ENCODE data around the gene CMAS. TPM values are rescaled to one million over a fixed set of nuclear protein-coding genes. Genes with fewer than 3 reads are reported as not detected.
"Not testable (repeated sequence)": the region's sequence is repeated elsewhere in the genome, so short reads cannot be mapped to it uniquely, and the experiment has no call there.

The CMAS gene
- total RNA-seq (100 to 1,000 TPM in 1 of 5 donors, 10 to 100 TPM in 3, 1 to 10 TPM in 1; 4.7 to 283 (median 37.8) TPM), polyA plus RNA-seq (10 to 100 TPM; 34.7 to 58.7 (median 38.8) TPM)
- long read RNA-seq, donor 1, transcript CMAS-201 (8 exons, 1,787 nt) = major isoform, 9 of 9 reads
- long read RNA-seq, donor 1, partial matches to known transcripts = 0 of 9 reads
- long read RNA-seq, donor 1, other reads (novel, unspliced or antisense) = 0 of 9 reads
- long read RNA-seq, donor 2, transcript CMAS-201 (8 exons, 1,787 nt) = major isoform, 15 of 15 reads
- long read RNA-seq, donor 2, partial matches to known transcripts = 0 of 15 reads
- long read RNA-seq, donor 2, other reads (novel, unspliced or antisense) = 0 of 15 reads
- long read RNA-seq, donor 3, transcript CMAS-201 (8 exons, 1,787 nt) = major isoform, 5 of 5 reads
- long read RNA-seq, donor 3, partial matches to known transcripts = 0 of 5 reads
- long read RNA-seq, donor 3, other reads (novel, unspliced or antisense) = 0 of 5 reads
- long read RNA-seq, donor 4, partial matches to known transcripts = 0 of 1 reads
- long read RNA-seq, donor 4, other reads (novel, unspliced or antisense) = 0 of 1 reads
- long read RNA-seq, donor 5, transcript CMAS-201 (8 exons, 1,787 nt) = major isoform, 8 of 8 reads
- long read RNA-seq, donor 5, partial matches to known transcripts = 0 of 8 reads
- long read RNA-seq, donor 5, other reads (novel, unspliced or antisense) = 0 of 8 reads
- long read RNA-seq, donor 6, transcript CMAS-201 (8 exons, 1,787 nt) = major isoform, 25 of 30 reads
- long read RNA-seq, donor 6, partial matches to known transcripts = 5 of 30 reads
- long read RNA-seq, donor 6, other reads (novel, unspliced or antisense) = 0 of 30 reads
- long read RNA-seq, donor 7, transcript CMAS-201 (8 exons, 1,787 nt) = major isoform, 8 of 9 reads
- long read RNA-seq, donor 7, partial matches to known transcripts = 0 of 9 reads
- long read RNA-seq, donor 7, other reads (novel, unspliced or antisense) = 0 of 9 reads
- long read RNA-seq, donor 8, transcript CMAS-201 (8 exons, 1,787 nt) = major isoform, 11 of 11 reads
- long read RNA-seq, donor 8, partial matches to known transcripts = 0 of 11 reads
- long read RNA-seq, donor 8, other reads (novel, unspliced or antisense) = 0 of 11 reads
- long read RNA-seq, donor 9, transcript CMAS-201 (8 exons, 1,787 nt) = major isoform, 7 of 7 reads
- long read RNA-seq, donor 9, partial matches to known transcripts = 0 of 7 reads
- long read RNA-seq, donor 9, other reads (novel, unspliced or antisense) = 0 of 7 reads
- long read RNA-seq, donor 10, transcript CMAS-201 (8 exons, 1,787 nt) = major isoform, 6 of 7 reads
- long read RNA-seq, donor 10, partial matches to known transcripts = 0 of 7 reads
- long read RNA-seq, donor 10, other reads (novel, unspliced or antisense) = 0 of 7 reads

GRCh38 chr12:22046090-22046967 is at the start of gene CMAS:
CMAS (plus strand) TSS chr12:22046218; CDS start chr12:22046304, 86 bp downstream.
- TF ChIP-seq EP300 (IDR thresholded peaks at IDR 0.05) (no peak), POLR2AphosphoS5 (IDR thresholded peaks at IDR 0.05) (peak in 2 of 3 donors; percentile 82 to 85)
- intact Hi-C loops (cut with DNase I; ENCODE audit: low total_unique reads) = no loop called here
- H3K27ac ChIP-seq = peak within 1 kb of the TSS; percentile 88 to 97 (median 93)
- H3K4me3 ChIP-seq = peak within 1 kb of the TSS; percentile 97 to 99 (median 98)
- WGBS, 5 donors = 0% methylated on average over 24 to 64 of the region's 64 CpGs
- peak; percentile 82 to 92 for DNase-seq
- H3K36me3 ChIP-seq = peaks cover 0 to 3% (median 1%) of the 10 kb centered on the region in 4 donors
- peaks cover 8 to 50% (median 24%) of the 10 kb centered on the region in 4 donors for H3K4me1 ChIP-seq
- H3K9me3 ChIP-seq = no peaks in the 10 kb centered on the region
- no peaks in the 10 kb centered on the region for H3K27me3 ChIP-seq

- whole genome bisulfite sequencing, 5 donors = 68 to 79% (median 70%) methylated on average over 2 of the region's 2 CpGs
- TF ChIP-seq POLR2A (IDR thresholded peaks at IDR 0.05) (no peak), POLR2AphosphoS5 (IDR thresholded peaks at IDR 0.05) (no peak), CTCF (IDR thresholded peaks at IDR 0.05) (no peak), EP300 (IDR thresholded peaks at IDR 0.05) (no peak)
- H3K9me3 ChIP-seq = no peaks in the 10 kb centered on the region
Measured at GRCh38 chr12:21998295-21998694, 47.7 kb upstream of the CMAS start.

GRCh38 chr12:21998782-21999181 is 47.2 kb upstream of the CMAS start:
- no peaks in the 10 kb centered on the region for H3K36me3 ChIP-seq
- H3K4me3 ChIP-seq = no peak overlapping the region
- no peaks in the 10 kb centered on the region for H3K4me1 ChIP-seq
- H3K27me3 ChIP-seq = no peaks in the 10 kb centered on the region
- no peaks in the 10 kb centered on the region for H3K9me3 ChIP-seq
- intact Hi-C loops (cut with DNase I; ENCODE audit: low total_unique reads) = loop anchor here (10.0 kb wide), 1 partner anchor 304 kb away; no protein-coding TSS in a partner anchor
- DNase-seq = no peak
- WGBS, 5 donors = 81 to 98% (median 89%) methylated on average over 1 of the region's 1 CpG
- H3K27ac ChIP-seq = no peak overlapping the region
- TF ChIP-seq POLR2A (IDR thresholded peaks at IDR 0.05) (no peak), CTCF (IDR thresholded peaks at IDR 0.05) (no peak), POLR2AphosphoS5 (IDR thresholded peaks at IDR 0.05) (no peak), EP300 (IDR thresholded peaks at IDR 0.05) (no peak)

More at GRCh38 chr12:21998295-21998694, 47.7 kb upstream of the CMAS start:
- no peaks in the 10 kb centered on the region for H3K4me1 ChIP-seq
- H3K27ac ChIP-seq = no peak overlapping the region
- H3K4me3 ChIP-seq = no peak overlapping the region
- no peak for DNase-seq
- H3K36me3 ChIP-seq = no peaks in the 10 kb centered on the region
- intact Hi-C loops (cut with DNase I; ENCODE audit: low total_unique reads) = loop anchor here (10.0 kb wide), 1 partner anchor 303 kb away; no protein-coding TSS in a partner anchor
- no peaks in the 10 kb centered on the region for H3K27me3 ChIP-seq

GRCh38 chr12:22002430-22002829 is 43.6 kb upstream of the CMAS start:
- Histone ChIP-seq H3K27ac (no peak overlapping the region), H3K9me3 (no peaks in the 10 kb centered on the region), H3K27me3 (no peaks in the 10 kb centered on the region), H3K4me1 (no peaks in the 10 kb centered on the region), H3K4me3 (no peak overlapping the region), H3K36me3 (no peaks in the 10 kb centered on the region)
- TF ChIP-seq POLR2AphosphoS5 (IDR thresholded peaks at IDR 0.05) = no peak
- DNase-seq = no peak
- WGBS, 5 donors = 82 to 91% (median 88%) methylated on average over 3 of the region's 3 CpGs
- intact Hi-C loops (cut with DNase I; ENCODE audit: low total_unique reads) = no loop called here

GRCh38 chr12:22007794-22008193 is 38.2 kb upstream of the CMAS start:
- H3K9me3 ChIP-seq; H3K27ac ChIP-seq; H3K4me3 ChIP-seq; H3K4me1 ChIP-seq; intact Hi-C loops (cut with DNase I; ENCODE audit: low total_unique reads); H3K36me3 ChIP-seq; H3K27me3 ChIP-seq; DNase-seq: not testable (repeated sequence)
- 50 to 81% (median 75%) methylated on average over 2 of the region's 2 CpGs for WGBS, 5 donors

All from stomach (tissue), 19 donors.